Mucosa of descending colon (tissue), 3 donors: ENCODE measurements around the gene LRIG2. TPM values are rescaled to one million over a fixed set of nuclear protein-coding genes. Genes with fewer than 3 reads are reported as not detected.
"Not testable (repeated sequence)": the region's sequence is repeated elsewhere in the genome, so short reads cannot be mapped to it uniquely, and the experiment has no call there.

Source experiments
- ATAC-seq: fragments of 200-7000 bp; cut with Tn5 transposase; one replicate; pipeline ENCODE4 v1.9.1; 2020; ENCODE audit warnings: mild to moderate bottlenecking, moderate library complexity
- DNase-seq, 3 donors: peaks; one replicate each; pipeline ENCODE4 v3.0.0-alpha.2; 2020
- H3K36me3 ChIP-seq: fragments of 200-600 bp; one replicate; pipeline ENCODE4 v1.8.0; 2021; ENCODE audit warnings: low read depth, mild to moderate bottlenecking
- H3K4me1 ChIP-seq: fragments of 200-600 bp; one replicate; pipeline ENCODE4 v1.8.0; 2021; ENCODE audit warnings: low read depth, mild to moderate bottlenecking
- H3K4me3 ChIP-seq: fragments of 200-600 bp; one replicate; pipeline ENCODE4 v1.8.0; 2021; ENCODE audit warnings: mild to moderate bottlenecking
- H3K9me3 ChIP-seq: fragments of 200-600 bp; one replicate; pipeline ENCODE4 v1.8.0; 2021; ENCODE audit warnings: mild to moderate bottlenecking
- intact Hi-C, 2 donors: fragments of 100-400 bp; cut with DNase I in 1 of 2; cut with micrococcal nuclease in 1 of 2; formaldehyde crosslinking; loops; one replicate each; pipeline versions ENCODE4 v1.11.0 to v1.11.1; 2022; cut with DNase I, micrococcal nuclease
- total RNA-seq, 3 donors: library from RNA; stranded (reverse); fragmentation: NEBNext Ultra II Directional in 2 of 3; extraction: Animal tissue kit (Norgen Biotek cat#: 25700) in 2 of 3; gene quantifications; one replicate each; pipeline versions ENCODE4 v1.2.1 to v1.2.4, GENCODE V29; 2021 to 2023
- TF ChIP-seq, protein P1 (sequence below): fragments of 200-600 bp; IDR thresholded peaks from one replicate; pipeline ENCODE4 v1.8.0; 2022; ENCODE audit warnings: antibody characterized with exemption, mild to moderate bottlenecking
- donor health status: DM: no; HTN: no; CAD: no; lungs with moderate emphysema.
- donor health status: DM: no; HTN: no; CAD: no.
- donor health status: DM: no; HTN: yes; CAD: no.

LRIG2 gene
- total RNA-seq, 3 donors from 2014 or later: 15.4 to 26.8 (median 16.4) TPM

DNA sequence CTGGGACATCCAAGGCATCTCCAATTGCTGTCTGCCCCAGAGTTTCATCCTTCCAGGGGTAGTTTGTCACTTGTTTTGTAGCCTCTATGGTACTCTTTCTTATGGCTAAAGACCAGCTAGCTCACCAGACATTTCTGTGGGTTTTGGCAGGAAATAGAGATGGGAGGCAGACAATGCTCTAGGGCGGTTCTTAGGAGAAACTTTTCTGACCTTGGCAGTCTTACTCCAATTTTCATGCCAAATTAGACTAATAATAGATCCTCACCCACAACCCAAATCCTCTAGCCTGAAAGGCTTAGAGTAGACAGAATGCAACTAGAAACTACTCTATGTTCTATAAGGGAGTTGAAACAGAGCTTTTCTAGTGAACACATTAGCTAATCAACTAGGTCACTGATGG lies 69.8 kb downstream of the LRIG2 start:
- intact Hi-C loops: loop anchor here in 1 of 2 donors (10.0 kb wide), 1 partner anchor 532 kb away; no protein-coding TSS in a partner anchor

DNA sequence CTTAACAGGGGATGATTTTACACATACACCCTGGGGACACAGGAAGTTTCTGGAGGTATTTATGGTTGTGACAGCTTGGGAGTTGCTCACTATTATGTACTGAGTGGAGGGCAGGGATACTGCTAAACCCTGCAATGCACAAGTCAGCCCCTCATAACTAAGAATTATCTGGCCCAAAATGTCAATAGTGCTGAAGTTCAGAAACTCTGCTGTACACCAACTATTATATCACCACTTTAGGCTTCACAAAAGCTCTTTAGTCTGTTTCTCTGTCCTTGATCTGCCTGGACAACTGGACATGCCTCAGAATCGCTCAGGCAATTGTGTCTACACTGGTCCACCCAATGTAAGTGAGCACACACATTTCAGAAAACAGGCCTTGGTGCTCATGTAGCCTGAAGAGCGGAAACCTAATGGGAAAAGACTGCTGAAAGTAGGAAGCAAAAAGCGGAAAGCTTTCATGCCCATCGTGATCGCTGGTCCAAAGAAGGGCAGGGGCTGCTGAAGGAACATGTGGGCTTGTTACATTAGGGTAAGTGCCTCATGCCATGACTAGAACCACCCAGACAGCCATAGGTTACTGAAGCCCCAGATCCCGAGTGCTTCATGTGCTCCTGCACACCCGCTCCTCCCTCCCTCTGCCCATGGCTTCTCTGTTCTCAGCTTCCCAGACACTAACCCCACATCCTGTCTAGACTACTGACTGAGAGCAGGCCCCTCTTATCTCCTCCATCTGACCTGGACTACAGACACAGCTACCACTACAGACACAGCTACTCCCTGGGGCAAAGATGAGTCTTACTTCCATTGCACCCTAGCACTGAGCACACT lies 73.5 kb downstream of the LRIG2 start:
- H3K4me3 ChIP-seq: no peak overlapping the region
- ATAC-seq: peak; percentile 49
- H3K36me3 ChIP-seq: no peaks in the 10 kb centered on the region

More for the DNA sequence above, 69.8 kb downstream of the LRIG2 start:
- Histone ChIP-seq H3K4me1 (peaks cover 3% of the 10 kb centered on the region), H3K36me3 (no peaks in the 10 kb centered on the region), H3K9me3 (no peaks in the 10 kb centered on the region), H3K4me3 (no peak overlapping the region)
- DNase-seq (no peak), ATAC-seq (no peak)
- TF ChIP-seq, protein P1, sequence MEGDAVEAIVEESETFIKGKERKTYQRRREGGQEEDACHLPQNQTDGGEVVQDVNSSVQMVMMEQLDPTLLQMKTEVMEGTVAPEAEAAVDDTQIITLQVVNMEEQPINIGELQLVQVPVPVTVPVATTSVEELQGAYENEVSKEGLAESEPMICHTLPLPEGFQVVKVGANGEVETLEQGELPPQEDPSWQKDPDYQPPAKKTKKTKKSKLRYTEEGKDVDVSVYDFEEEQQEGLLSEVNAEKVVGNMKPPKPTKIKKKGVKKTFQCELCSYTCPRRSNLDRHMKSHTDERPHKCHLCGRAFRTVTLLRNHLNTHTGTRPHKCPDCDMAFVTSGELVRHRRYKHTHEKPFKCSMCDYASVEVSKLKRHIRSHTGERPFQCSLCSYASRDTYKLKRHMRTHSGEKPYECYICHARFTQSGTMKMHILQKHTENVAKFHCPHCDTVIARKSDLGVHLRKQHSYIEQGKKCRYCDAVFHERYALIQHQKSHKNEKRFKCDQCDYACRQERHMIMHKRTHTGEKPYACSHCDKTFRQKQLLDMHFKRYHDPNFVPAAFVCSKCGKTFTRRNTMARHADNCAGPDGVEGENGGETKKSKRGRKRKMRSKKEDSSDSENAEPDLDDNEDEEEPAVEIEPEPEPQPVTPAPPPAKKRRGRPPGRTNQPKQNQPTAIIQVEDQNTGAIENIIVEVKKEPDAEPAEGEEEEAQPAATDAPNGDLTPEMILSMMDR: no peak

GRCh38 chr1:113147073-113147625 lies 74.2 kb downstream of the LRIG2 start:
- Histone ChIP-seq H3K36me3 (no peaks in the 10 kb centered on the region), H3K4me1 (no peaks in the 10 kb centered on the region), H3K4me3 (no peak overlapping the region), H3K9me3 (no peaks in the 10 kb centered on the region)
- TF ChIP-seq, protein P1: no peak
- DNase-seq (no peak), ATAC-seq (peak; percentile 18)
- intact Hi-C loops: loop anchor here in 1 of 2 donors (10.0 kb wide), 1 partner anchor 528 kb away; no protein-coding TSS in a partner anchor

More for the DNA sequence above, 73.5 kb downstream of the LRIG2 start:
- intact Hi-C loops: loop anchor here in 1 of 2 donors (10.0 kb wide), 1 partner anchor 528 kb away; no protein-coding TSS in a partner anchor
- Histone ChIP-seq H3K9me3 (no peaks in the 10 kb centered on the region), H3K4me1 (no peaks in the 10 kb centered on the region)
- TF ChIP-seq, protein P1: no peak
- DNase-seq: no peak

- TF ChIP-seq, protein P1: no peak
- no peak for DNase-seq
- Histone ChIP-seq H3K9me3 (no peaks in the 10 kb centered on the region), H3K4me1 (no peaks in the 10 kb centered on the region), H3K4me3 (no peak overlapping the region), H3K36me3 (no peaks in the 10 kb centered on the region)
- no peak for ATAC-seq
- intact Hi-C loops: loop anchor here in 1 of 2 donors (10.0 kb wide), 1 partner anchor 527 kb away; no protein-coding TSS in a partner anchor
Measured at GRCh38 chr1:113147826-113148225, 74.8 kb downstream of the LRIG2 start.

- H3K4me1 ChIP-seq, DNase-seq, H3K4me3 ChIP-seq, H3K9me3 ChIP-seq, H3K36me3 ChIP-seq, intact Hi-C loops, ATAC-seq: not testable (repeated sequence)
Measured at GRCh38 chr1:113150494-113150893, 77.5 kb downstream of the LRIG2 start.
